HCEC 1CT (cell line): ENCODE data around the gene GLIS1.

ENCODE experiments used
- DNase-seq: peaks from one replicate; pipeline ENCODE4 v3.0.0-alpha.2; 2017

GLIS1 gene

GRCh38 chr1:53608071-53608470, 130.9 kb downstream of the GLIS1 start:
- no peak for DNase-seq

GRCh38 chr1:53606651-53607051, 132.3 kb downstream of the GLIS1 start:
- DNase-seq, result no peak

GRCh38 chr1:53606197-53606596, 132.8 kb downstream of the GLIS1 start:
- no peak for DNase-seq

DNA sequence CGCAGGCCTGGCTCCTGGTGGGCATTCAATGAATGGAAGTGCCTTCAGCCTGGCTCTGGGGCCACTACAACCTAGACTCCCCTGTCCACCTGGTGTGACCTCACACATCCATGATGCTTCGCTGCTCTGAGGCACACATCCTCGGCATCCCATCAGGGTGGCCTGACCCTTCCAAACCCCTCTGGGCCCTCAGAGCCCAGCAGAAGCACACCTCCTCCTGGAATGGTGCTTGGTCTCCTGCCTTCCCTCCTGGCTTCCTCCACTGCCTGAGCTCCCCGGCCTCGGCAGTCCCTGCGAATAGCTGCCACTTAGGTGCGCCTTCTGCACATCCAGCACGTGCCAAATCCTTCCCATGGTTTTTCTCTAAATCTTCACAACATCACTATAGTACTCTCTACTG, 133.8 kb downstream of the GLIS1 start:
- no peak for DNase-seq

- DNase-seq, result no peak
Measured at GRCh38 chr1:53604291-53604919, 134.6 kb downstream of the GLIS1 start.

DNA sequence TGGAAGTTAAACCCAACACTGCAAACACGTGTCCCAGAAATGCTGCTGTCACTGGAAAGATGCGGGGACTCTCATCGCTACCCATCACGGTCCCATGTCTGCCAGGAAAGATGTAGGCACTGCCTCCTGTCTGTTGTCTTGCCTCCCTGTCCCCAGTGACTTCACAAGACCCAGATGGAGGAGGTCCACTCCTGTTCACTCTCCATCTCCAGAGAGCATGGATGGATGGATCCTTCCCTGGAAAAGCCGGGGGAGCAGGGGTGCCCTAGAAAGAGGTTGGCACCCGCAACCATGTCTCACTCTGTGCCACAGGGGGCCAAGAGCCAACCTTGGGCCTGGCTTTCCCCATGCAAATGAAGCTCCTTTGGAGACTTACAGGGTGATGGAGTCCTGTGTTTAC, 135.5 kb downstream of the GLIS1 start:
- no peak for DNase-seq

- DNase-seq, result no peak
Measured at GRCh38 chr1:53601867-53602775, 136.8 kb downstream of the GLIS1 start.

DNA sequence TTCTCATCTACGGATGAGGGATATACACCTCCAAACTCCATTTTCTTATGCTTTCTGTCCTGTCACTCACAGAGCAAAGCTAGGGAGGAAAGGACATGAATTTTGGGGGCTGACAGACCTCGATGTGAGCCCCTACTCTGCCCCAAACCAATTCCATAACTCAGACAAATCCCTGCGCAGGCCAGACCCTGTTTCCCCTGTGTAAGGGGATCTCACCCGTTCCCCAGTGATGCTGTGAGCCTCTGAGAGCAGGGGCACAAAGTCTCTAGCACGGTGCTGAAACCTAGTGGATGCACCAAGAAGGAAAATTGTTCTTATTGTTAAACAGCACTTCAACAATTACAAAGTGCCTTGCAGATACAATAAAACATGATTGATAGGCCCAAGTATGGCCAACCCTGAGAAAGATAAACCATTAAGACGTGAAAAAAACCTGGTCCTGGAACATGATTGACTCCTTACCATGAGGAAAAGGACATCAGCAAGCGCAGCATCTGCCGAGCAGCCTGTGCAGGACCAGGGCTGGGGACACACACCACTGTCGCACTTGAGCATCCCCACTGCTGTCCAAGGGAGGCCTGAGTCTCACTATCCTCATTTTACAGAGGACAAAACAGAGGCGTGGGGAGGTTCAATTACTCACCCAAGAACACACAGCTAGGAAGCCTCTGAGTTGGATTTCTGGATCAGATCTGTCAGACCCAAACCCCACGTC, 137.8 kb downstream of the GLIS1 start:
- no peak for DNase-seq

DNA sequence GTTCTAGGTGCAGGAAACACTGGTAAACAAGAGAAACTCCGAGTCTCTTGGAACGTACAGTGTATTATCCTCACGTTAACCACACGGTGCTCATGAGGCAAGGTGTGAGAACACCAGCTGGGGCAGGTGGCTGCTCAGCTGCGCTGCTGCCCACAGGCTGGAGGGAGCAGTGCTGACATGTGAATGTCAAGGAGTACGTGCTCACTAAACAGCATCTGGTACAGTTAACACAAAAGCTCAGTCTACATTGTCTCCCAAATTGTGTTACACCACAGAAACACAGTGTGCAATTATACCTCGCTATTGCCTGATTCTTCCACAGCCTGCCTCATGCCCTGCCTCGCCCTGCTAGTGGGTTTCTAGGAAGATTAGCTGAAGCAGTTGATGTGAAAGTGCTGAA, 138.4 kb downstream of the GLIS1 start:
- no peak for DNase-seq

GRCh38 chr1:53600001-53600400, 139.0 kb downstream of the GLIS1 start:
- no peak for DNase-seq

GRCh38 chr1:53599481-53599880, 139.5 kb downstream of the GLIS1 start:
- DNase-seq, result no peak

DNA sequence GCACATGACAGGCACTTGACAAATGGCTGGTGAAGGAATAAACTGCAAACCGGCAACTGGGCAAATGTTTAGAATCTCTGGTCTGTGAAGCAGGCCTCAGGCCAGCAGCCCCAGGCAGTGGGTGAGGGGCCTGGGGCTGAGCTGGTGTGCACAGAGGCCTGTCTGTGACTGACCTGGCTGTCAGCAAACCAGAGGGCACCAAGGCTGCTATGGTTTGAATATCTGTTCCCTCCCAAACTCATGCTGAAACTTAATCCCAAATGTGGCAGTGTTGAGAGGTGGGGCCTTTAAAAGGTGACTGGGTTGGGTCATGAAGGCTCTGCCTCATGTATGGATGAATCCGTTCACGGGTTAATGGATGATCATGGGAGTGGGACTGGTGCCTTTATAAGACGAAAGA, 140.0 kb downstream of the GLIS1 start:
- DNase-seq, result no peak

- no peak for DNase-seq
Measured at GRCh38 chr1:53595906-53596305, 143.1 kb downstream of the GLIS1 start.

DNA sequence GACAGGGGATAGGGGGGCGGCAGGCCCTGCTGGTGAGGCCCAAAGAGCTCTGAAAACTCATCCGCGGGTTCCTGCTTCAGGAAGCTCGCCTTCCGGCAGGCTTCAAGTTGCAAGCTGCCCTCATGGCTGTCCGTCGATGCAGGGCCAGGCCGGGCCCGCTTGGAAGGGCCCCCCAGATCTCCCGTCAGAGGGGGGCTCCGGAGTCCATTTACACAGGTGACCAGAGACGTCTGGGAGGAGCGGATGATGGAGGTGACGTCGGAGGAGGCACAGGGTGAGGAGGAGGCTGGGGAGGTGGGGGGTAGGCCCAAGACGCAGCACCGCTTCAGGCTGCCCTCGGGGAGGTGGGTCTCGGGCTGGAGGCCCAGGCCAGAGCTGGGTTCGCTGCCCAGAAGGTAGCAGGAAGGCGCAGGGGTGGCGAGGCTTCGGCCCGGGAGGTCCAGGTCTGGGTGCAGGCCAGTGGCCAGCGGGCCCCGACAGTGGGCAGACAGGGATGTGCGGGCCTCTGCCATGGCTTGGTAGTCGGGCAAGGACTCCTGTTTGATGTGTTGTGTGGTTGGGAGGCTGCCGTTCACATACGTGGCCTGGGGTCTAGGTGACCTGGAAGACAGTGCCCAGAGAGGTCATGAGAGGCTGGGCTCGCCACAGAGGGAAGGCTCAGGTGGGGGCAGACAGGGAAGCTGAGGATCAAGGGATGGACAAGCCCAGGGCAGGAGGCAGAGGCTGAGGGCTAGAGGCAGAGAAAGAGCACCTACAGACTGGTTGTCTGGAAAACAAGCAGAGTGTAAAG, 144.4 kb downstream of the GLIS1 start:
- DNase-seq, result no peak

- no peak for DNase-seq
Measured at GRCh38 chr1:53593758-53594380, 145.1 kb downstream of the GLIS1 start.

DNA sequence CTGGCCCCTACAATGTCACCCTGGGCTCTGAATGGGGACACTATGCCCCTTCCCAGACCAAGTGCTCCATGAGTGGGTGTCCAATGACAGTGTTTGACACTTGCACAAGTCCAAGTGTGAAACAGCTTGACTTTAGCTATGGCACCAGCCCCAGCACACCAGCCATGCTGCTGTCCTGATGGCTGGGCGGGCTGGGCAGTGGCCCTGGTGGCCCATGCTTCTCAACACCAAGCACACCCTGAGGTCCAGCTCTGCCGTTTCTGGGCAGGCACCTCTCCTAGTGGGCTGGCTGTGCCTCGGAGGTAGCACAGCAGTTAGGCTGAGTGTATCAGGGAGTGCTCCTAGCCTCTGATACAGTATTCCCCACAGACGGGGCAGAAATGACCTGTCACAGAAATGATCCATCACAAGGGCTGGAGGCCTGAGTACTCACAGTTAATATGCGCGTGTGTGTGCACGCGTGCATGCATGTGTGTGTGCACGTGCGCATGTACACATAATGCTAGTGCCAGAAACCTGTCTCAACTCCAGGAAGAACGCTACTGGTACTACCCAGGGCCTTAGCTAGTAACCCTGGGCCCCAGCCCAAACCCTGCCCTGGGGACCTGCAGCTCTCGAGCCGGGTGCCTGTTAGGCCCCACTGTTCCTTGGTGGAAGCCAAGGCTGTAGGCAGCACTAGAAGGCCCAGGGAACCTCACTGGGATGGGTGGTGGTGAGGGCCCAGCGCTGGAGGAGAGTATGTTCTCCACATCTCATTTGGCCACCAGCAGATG, 145.8 kb downstream of the GLIS1 start:
- no peak for DNase-seq

GRCh38 chr1:53592521-53592982, 146.4 kb downstream of the GLIS1 start:
- no peak for DNase-seq

DNA sequence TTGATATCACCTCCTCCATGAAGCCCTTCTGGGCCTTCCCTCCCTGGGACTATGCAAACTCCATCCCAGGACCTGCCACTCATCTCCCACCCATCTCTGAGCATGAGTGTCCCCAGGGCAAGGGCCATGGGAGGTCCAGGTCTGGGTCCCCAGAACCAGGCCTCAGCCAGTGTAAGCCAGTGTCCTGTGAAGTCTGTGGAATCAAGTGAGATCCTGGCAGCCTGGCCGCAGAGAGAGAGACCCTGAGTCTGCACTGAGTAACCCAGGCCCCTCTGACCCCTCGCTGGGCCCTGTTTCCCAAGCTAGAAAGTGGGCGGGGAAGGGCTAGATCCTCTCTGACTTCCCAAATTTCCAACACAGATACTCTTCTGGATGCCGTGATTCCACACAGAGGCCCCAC, 147.0 kb downstream of the GLIS1 start:
- no peak for DNase-seq

GRCh38 chr1:53590531-53591515, 148.1 kb downstream of the GLIS1 start:
- no peak for DNase-seq

DNA sequence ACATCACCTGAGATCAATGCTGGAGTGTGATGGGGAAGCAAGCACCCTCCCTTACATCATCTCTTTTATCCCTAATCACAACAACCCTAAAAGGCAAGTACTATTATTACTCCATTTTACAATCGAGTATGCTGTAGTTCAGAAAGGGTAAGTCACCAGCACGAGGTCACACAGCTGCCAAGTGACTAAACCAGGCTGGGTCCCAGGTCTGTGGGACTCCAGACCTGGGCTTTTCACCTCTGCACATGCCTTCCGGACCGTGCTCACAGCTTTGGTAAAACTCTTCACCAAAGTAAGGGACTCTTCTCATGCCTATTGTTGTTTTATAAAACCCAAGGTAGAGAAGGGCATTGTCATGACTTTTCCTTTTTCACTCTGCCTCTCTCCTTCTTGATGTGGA, 148.9 kb downstream of the GLIS1 start:
- DNase-seq, result no peak
